ENCODE data around the gene ERBB4. TPM values are rescaled to one million over a fixed set of nuclear protein-coding genes. Genes with fewer than 3 reads are reported as not detected.

The ERBB4 gene
- total RNA-seq, 1 experiment from 2014 or later = 0.15 TPM

DNA sequence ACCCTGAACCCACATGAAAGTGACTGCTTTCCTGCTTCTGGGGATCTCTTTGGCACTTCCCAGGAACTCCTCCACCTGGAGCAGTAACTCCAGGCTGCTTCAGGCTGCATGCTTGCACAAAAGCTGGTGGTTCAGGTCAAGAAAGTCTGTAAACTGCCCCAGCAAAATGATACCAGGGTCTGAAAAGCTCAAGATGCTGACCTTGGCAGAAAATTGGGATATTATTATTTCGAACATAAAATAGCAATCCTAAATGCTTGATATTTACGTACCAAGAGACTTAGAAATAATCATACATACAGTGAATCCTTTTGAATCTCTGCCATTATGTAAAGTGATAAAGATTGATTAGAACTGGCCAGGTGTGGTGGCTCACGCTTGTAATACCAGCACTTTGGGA, 674.3 kb downstream of the ERBB4 start:
- ATAC-seq (no peak), DNase-seq (ENCODE audit: low read depth, low spot score) (no peak)
- ChIA-PET CTCF (no interaction called here), POLR2A (no interaction called here)
- intact Hi-C loops (cut with micrococcal nuclease; ENCODE audit: unreplicated experiment) (no loop called here), in situ Hi-C loops (cut with HindIII; ENCODE audit: low pct_unique_long_range_greater_than_20kb, low sequenced_read_pairs) (no loop called here)
- H3K4me3 ChIP-seq (ENCODE audit: low read depth in 2 of 2, low read length in 2 of 2) = no peak overlapping the region
- H3K36me3 ChIP-seq (ENCODE audit: control insufficient read depth, insufficient read depth, low read length) = no peaks in the 10 kb centered on the region
- TF ChIP-seq, protein P1, sequence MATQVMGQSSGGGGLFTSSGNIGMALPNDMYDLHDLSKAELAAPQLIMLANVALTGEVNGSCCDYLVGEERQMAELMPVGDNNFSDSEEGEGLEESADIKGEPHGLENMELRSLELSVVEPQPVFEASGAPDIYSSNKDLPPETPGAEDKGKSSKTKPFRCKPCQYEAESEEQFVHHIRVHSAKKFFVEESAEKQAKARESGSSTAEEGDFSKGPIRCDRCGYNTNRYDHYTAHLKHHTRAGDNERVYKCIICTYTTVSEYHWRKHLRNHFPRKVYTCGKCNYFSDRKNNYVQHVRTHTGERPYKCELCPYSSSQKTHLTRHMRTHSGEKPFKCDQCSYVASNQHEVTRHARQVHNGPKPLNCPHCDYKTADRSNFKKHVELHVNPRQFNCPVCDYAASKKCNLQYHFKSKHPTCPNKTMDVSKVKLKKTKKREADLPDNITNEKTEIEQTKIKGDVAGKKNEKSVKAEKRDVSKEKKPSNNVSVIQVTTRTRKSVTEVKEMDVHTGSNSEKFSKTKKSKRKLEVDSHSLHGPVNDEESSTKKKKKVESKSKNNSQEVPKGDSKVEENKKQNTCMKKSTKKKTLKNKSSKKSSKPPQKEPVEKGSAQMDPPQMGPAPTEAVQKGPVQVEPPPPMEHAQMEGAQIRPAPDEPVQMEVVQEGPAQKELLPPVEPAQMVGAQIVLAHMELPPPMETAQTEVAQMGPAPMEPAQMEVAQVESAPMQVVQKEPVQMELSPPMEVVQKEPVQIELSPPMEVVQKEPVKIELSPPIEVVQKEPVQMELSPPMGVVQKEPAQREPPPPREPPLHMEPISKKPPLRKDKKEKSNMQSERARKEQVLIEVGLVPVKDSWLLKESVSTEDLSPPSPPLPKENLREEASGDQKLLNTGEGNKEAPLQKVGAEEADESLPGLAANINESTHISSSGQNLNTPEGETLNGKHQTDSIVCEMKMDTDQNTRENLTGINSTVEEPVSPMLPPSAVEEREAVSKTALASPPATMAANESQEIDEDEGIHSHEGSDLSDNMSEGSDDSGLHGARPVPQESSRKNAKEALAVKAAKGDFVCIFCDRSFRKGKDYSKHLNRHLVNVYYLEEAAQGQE (IDR thresholded peaks at IDR 0.05; ENCODE audit: insufficient read depth in 1 of 2, low read depth in 2 of 2, low read length in 1 of 2) = no peak
- TF ChIP-seq, protein P2, sequence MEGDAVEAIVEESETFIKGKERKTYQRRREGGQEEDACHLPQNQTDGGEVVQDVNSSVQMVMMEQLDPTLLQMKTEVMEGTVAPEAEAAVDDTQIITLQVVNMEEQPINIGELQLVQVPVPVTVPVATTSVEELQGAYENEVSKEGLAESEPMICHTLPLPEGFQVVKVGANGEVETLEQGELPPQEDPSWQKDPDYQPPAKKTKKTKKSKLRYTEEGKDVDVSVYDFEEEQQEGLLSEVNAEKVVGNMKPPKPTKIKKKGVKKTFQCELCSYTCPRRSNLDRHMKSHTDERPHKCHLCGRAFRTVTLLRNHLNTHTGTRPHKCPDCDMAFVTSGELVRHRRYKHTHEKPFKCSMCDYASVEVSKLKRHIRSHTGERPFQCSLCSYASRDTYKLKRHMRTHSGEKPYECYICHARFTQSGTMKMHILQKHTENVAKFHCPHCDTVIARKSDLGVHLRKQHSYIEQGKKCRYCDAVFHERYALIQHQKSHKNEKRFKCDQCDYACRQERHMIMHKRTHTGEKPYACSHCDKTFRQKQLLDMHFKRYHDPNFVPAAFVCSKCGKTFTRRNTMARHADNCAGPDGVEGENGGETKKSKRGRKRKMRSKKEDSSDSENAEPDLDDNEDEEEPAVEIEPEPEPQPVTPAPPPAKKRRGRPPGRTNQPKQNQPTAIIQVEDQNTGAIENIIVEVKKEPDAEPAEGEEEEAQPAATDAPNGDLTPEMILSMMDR (IDR thresholded peaks at IDR 0.05) = no peak
- TF ChIP-seq TCF7L2 (IDR thresholded peaks at IDR 0.05; ENCODE audit: low read depth, low read length) = no peak
- TF ChIP-seq POLR2AphosphoS5 (IDR thresholded peaks at IDR 0.05; ENCODE audit: low read depth, low read length) = no peak
- no peak for TF ChIP-seq SIN3A (IDR thresholded peaks at IDR 0.05; ENCODE audit: borderline replicate concordance, insufficient read depth, low read depth, low read length)
- no peak overlapping the region for H3K27ac ChIP-seq (ENCODE audit: low read length)
- no peaks in the 10 kb centered on the region for H3K27me3 ChIP-seq (ENCODE audit: control insufficient read depth, insufficient read depth, low read length)
- BruUV-seq (replicated peaks) = no TSS peak
- no peaks in the 10 kb centered on the region for H3K4me1 ChIP-seq (ENCODE audit: control insufficient read depth, insufficient read depth, low read length)
- no peaks in the 10 kb centered on the region for H3K9me3 ChIP-seq (ENCODE audit: control insufficient read depth, insufficient read depth, low read depth, low read length)

DNA sequence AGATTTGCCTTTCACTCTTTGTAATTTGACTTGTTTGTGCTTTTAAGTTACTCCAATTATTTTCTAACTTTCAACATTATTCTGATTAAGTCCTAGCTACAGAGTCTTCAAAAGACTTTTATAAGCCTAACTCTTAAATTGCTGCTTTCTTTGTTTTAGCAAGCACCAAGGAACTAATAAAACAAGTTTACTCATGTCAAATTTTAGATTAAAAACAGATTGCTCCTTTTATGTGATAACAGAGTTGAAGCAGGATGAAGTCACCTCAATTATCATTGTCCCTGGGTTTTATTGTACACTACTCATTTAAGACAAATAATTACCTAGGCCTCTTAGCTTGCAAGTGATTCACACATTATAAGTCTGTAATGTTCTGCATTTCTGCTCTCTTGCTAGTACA, 678.4 kb downstream of the ERBB4 start:
- H3K27ac ChIP-seq (ENCODE audit: low read length) = no peak overlapping the region
- in situ Hi-C loops (cut with HindIII; ENCODE audit: low pct_unique_long_range_greater_than_20kb, low sequenced_read_pairs) = no loop called here
- TF ChIP-seq TCF7L2 (IDR thresholded peaks at IDR 0.05; ENCODE audit: low read depth, low read length) (0 out of 2 replicates have a peak, but pooled peaks have one; percentile 57), POLR2AphosphoS5 (IDR thresholded peaks at IDR 0.05; ENCODE audit: low read depth, low read length) (no peak)
- BruUV-seq (replicated peaks) = no TSS peak
- ChIA-PET CTCF (interaction anchor here (0.5 kb wide), 1 partner anchor 636 kb away, joined by 3 read pairs; no protein-coding TSS in a partner anchor), POLR2A (no interaction called here)
- H3K4me3 ChIP-seq (ENCODE audit: low read depth in 2 of 2, low read length in 2 of 2) = no peak overlapping the region
- no peaks in the 10 kb centered on the region for H3K4me1 ChIP-seq (ENCODE audit: control insufficient read depth, insufficient read depth, low read length)
- no peaks in the 10 kb centered on the region for H3K36me3 ChIP-seq (ENCODE audit: control insufficient read depth, insufficient read depth, low read length)
- H3K27me3 ChIP-seq (ENCODE audit: control insufficient read depth, insufficient read depth, low read length) = no peaks in the 10 kb centered on the region
- ATAC-seq (no peak), DNase-seq (ENCODE audit: low read depth, low spot score) (no peak)
- H3K9me3 ChIP-seq (ENCODE audit: control insufficient read depth, insufficient read depth, low read depth, low read length) = no peaks in the 10 kb centered on the region
- intact Hi-C loops (cut with micrococcal nuclease; ENCODE audit: unreplicated experiment) = no loop called here

DNA sequence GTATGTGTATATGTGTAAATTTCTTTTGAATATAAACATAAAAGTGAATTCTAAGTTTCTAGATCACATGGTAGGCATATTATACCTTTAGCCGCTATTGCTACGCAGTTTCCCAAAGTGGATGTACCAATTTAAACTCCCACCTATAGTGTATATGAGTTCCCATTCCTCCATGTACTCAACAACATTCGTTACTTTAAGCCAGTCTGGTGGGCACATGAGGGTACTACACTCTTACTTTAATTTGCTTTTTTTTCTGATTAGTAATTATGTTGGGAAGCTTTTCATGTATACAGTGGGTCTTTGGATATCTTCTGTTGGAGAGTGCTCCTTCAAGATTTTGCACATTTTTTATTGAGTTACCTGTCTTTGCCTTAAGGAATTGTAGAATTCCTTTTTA, 683.8 kb downstream of the ERBB4 start:
- Histone ChIP-seq H3K4me3 (ENCODE audit: low read depth in 2 of 2, low read length in 2 of 2) (no peak overlapping the region), H3K4me1 (ENCODE audit: control insufficient read depth, insufficient read depth, low read length) (no peaks in the 10 kb centered on the region), H3K27ac (ENCODE audit: low read length) (no peak overlapping the region), H3K9me3 (ENCODE audit: control insufficient read depth, insufficient read depth, low read depth, low read length) (no peaks in the 10 kb centered on the region), H3K27me3 (ENCODE audit: control insufficient read depth, insufficient read depth, low read length) (no peaks in the 10 kb centered on the region), H3K36me3 (ENCODE audit: control insufficient read depth, insufficient read depth, low read length) (no peaks in the 10 kb centered on the region)
- intact Hi-C loops (cut with micrococcal nuclease; ENCODE audit: unreplicated experiment) = no loop called here
- ATAC-seq (no peak), DNase-seq (ENCODE audit: low read depth, low spot score) (no peak)
- TF ChIP-seq SIN3A (IDR thresholded peaks at IDR 0.05; ENCODE audit: borderline replicate concordance, insufficient read depth, low read depth, low read length) (no peak), POLR2AphosphoS5 (IDR thresholded peaks at IDR 0.05; ENCODE audit: low read depth, low read length) (no peak), TCF7L2 (IDR thresholded peaks at IDR 0.05; ENCODE audit: low read depth, low read length) (no peak)
- TF ChIP-seq, protein P1 (IDR thresholded peaks at IDR 0.05; ENCODE audit: insufficient read depth in 1 of 2, low read depth in 2 of 2, low read length in 1 of 2) = no peak
- TF ChIP-seq, protein P2 (IDR thresholded peaks at IDR 0.05) = no peak
- CTCF ChIA-PET = no interaction called here
- no TSS peak for BruUV-seq (replicated peaks)
- in situ Hi-C loops (cut with HindIII; ENCODE audit: low pct_unique_long_range_greater_than_20kb, low sequenced_read_pairs) = no loop called here
- POLR2A ChIA-PET = no interaction called here
